ENCODE data around the gene SRSF4.

- TF ChIP-seq CTCF (IDR thresholded peaks at IDR 0.05; ENCODE audit: low read length) = peak; percentile 61
- TF ChIP-seq EZH2 (optimal IDR thresholded peaks at IDR 0.05; ENCODE audit: low read depth, low read length) = no peak
Measured at GRCh38 chr1:29181413-29182225, at the start of gene SRSF4.

Measured in MM.1S (cell line).